ENCODE results near the gene DLEU7. TPM values are rescaled to one million over a fixed set of nuclear protein-coding genes. Genes with fewer than 3 reads are reported as not detected.

The DLEU7 gene
- total and polyA plus RNA-seq, 10 of the 15 experiments (the other 5 are each of a cell fraction or from before 2014, with no cell fraction given) = not detected

DNA sequence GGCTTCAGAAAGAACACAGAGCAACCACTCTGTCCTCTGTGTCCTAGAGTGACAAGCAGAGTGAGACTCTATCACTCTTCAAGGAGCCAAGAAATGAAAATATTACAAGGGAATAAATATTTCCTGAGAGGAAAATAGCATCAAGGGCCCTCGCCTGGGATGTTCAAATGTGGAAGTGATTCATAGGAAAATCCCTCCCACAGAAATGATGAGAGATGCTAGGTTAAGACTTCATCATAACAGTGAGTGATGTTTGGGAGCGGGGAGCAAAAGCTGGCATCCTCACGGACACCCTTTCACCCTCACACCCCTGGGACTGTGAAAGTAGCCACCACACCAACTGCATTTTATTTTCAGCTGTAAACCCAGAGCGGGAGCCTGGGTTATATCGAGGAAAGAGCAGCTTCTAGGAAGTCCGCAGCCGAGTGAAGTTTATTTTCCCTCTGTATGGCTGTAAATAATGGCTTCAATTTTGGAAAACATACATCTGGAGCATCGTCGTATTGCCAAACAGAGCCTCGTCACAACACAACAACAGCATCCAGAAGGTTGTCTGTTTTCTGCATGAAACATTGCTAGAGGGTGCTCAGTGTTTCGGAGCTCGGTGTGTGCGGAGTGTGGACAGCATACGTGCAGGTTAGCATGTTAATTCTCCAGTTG is 54.8 kb downstream of the DLEU7 start (continued):
- TF ChIP-seq, protein P1, sequence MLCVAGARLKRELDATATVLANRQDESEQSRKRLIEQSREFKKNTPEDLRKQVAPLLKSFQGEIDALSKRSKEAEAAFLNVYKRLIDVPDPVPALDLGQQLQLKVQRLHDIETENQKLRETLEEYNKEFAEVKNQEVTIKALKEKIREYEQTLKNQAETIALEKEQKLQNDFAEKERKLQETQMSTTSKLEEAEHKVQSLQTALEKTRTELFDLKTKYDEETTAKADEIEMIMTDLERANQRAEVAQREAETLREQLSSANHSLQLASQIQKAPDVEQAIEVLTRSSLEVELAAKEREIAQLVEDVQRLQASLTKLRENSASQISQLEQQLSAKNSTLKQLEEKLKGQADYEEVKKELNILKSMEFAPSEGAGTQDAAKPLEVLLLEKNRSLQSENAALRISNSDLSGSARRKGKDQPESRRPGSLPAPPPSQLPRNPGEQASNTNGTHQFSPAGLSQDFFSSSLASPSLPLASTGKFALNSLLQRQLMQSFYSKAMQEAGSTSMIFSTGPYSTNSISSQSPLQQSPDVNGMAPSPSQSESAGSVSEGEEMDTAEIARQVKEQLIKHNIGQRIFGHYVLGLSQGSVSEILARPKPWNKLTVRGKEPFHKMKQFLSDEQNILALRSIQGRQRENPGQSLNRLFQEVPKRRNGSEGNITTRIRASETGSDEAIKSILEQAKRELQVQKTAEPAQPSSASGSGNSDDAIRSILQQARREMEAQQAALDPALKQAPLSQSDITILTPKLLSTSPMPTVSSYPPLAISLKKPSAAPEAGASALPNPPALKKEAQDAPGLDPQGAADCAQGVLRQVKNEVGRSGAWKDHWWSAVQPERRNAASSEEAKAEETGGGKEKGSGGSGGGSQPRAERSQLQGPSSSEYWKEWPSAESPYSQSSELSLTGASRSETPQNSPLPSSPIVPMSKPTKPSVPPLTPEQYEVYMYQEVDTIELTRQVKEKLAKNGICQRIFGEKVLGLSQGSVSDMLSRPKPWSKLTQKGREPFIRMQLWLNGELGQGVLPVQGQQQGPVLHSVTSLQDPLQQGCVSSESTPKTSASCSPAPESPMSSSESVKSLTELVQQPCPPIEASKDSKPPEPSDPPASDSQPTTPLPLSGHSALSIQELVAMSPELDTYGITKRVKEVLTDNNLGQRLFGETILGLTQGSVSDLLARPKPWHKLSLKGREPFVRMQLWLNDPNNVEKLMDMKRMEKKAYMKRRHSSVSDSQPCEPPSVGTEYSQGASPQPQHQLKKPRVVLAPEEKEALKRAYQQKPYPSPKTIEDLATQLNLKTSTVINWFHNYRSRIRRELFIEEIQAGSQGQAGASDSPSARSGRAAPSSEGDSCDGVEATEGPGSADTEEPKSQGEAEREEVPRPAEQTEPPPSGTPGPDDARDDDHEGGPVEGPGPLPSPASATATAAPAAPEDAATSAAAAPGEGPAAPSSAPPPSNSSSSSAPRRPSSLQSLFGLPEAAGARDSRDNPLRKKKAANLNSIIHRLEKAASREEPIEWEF (IDR thresholded peaks at IDR 0.05; ENCODE audit: insufficient replicate concordance, low read depth, low read length) = no peak
- TF ChIP-seq ZNF207 (IDR thresholded peaks at IDR 0.05; ENCODE audit: borderline replicate concordance) (no peak), FOS (IDR thresholded peaks at IDR 0.05; ENCODE audit: borderline replicate concordance, extremely low read depth, insufficient read length) (no peak), TAF1 (IDR thresholded peaks at IDR 0.05; ENCODE audit: borderline replicate concordance, low read depth, low read length) (no peak), BCL11A (IDR thresholded peaks at IDR 0.05; ENCODE audit: low read depth, low read length) (no peak)

All from GM12878 (cell line).